ENCODE data around the gene ADGRB3.

DNA sequence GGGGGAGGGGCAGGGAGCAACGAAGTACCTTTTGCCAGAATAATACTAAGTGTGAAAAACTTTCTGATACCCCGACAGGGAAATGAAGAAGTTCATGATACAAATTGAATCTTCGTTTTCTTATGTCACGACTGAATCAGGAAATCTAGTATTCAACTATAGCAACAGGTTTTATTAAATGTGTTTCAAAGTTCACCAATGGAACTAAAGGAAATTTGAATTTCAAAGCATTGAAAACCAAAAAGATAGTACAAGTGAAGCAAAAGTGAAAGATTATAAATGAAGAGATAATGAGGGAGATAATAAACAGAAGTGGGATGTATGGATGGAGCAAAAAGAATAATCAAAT, 333.2 kb downstream of the ADGRB3 start:
- TF ChIP-seq, protein P1, sequence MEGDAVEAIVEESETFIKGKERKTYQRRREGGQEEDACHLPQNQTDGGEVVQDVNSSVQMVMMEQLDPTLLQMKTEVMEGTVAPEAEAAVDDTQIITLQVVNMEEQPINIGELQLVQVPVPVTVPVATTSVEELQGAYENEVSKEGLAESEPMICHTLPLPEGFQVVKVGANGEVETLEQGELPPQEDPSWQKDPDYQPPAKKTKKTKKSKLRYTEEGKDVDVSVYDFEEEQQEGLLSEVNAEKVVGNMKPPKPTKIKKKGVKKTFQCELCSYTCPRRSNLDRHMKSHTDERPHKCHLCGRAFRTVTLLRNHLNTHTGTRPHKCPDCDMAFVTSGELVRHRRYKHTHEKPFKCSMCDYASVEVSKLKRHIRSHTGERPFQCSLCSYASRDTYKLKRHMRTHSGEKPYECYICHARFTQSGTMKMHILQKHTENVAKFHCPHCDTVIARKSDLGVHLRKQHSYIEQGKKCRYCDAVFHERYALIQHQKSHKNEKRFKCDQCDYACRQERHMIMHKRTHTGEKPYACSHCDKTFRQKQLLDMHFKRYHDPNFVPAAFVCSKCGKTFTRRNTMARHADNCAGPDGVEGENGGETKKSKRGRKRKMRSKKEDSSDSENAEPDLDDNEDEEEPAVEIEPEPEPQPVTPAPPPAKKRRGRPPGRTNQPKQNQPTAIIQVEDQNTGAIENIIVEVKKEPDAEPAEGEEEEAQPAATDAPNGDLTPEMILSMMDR (IDR thresholded peaks at IDR 0.05) = no peak
- TF ChIP-seq POLR2A (IDR thresholded peaks at IDR 0.05) = no peak

Measured in breast epithelium (tissue), 3 donors.